Measurements from ENCODE around the gene ABHD1.

GRCh38 chr2:27139310-27139709 lies 15.7 kb downstream of the ABHD1 start, which contains the start of gene PRR30:
- TF ChIP-seq, protein P1, sequence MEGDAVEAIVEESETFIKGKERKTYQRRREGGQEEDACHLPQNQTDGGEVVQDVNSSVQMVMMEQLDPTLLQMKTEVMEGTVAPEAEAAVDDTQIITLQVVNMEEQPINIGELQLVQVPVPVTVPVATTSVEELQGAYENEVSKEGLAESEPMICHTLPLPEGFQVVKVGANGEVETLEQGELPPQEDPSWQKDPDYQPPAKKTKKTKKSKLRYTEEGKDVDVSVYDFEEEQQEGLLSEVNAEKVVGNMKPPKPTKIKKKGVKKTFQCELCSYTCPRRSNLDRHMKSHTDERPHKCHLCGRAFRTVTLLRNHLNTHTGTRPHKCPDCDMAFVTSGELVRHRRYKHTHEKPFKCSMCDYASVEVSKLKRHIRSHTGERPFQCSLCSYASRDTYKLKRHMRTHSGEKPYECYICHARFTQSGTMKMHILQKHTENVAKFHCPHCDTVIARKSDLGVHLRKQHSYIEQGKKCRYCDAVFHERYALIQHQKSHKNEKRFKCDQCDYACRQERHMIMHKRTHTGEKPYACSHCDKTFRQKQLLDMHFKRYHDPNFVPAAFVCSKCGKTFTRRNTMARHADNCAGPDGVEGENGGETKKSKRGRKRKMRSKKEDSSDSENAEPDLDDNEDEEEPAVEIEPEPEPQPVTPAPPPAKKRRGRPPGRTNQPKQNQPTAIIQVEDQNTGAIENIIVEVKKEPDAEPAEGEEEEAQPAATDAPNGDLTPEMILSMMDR (IDR thresholded peaks at IDR 0.05): no peak
- TF ChIP-seq POLR2A (IDR thresholded peaks at IDR 0.05; ENCODE audit: low read depth) (no peak), EP300 (IDR thresholded peaks at IDR 0.05) (no peak)
